ACC112 (cell line): ENCODE results near the gene ENAH.
"Not testable (repeated sequence)": the region's sequence is repeated elsewhere in the genome, so short reads cannot be mapped to it uniquely, and the experiment has no call there.

Experiments used
- H2AFZ ChIP-seq: fragments of 200-600 bp; sonication (generic); one replicate; pipeline ENCODE4 v1.6.0; 2017; ENCODE audit warnings: antibody characterized with exemption, low read length; ENCODE audit not compliant: unreplicated experiment
- H3K27ac ChIP-seq: fragments of 200-600 bp; sonication (generic); 2 replicates; pipeline ENCODE4 v1.5.1; 2014; ENCODE audit warnings: low read depth, mild to moderate bottlenecking, antibody characterized with exemption, low read length, moderate library complexity
- H3K27me3 ChIP-seq: fragments of 200-600 bp; sonication (generic); 2 replicates; pipeline ENCODE4 v1.6.1; 2014; ENCODE audit warnings: mild to moderate bottlenecking, antibody characterized with exemption, low read length, moderate library complexity, mixed read lengths; ENCODE audit not compliant: insufficient read depth
- H3K36me3 ChIP-seq: fragments of 200-600 bp; sonication (generic); 2 replicates; pipeline ENCODE4 v1.6.1; 2016; ENCODE audit warnings: mild to moderate bottlenecking, antibody characterized with exemption, low read length, moderate library complexity, mixed read lengths; ENCODE audit not compliant: insufficient read depth
- H3K4me1 ChIP-seq: fragments of 200-600 bp; sonication (generic); one replicate; pipeline ENCODE4 v1.6.1; 2016; ENCODE audit warnings: low read length, mixed read lengths; ENCODE audit not compliant: insufficient read depth, unreplicated experiment, control insufficient read depth
- H3K4me3 ChIP-seq: fragments of 200-600 bp; sonication (generic); 2 replicates; pipeline ENCODE4 v1.5.1; 2014; ENCODE audit warnings: mild to moderate bottlenecking, low read depth, low read length
- H3K79me2 ChIP-seq: fragments of 200-600 bp; sonication (generic); one replicate; pipeline ENCODE4 v1.6.0; 2016; ENCODE audit warnings: low read length; ENCODE audit not compliant: control insufficient read depth, unreplicated experiment, insufficient read depth

The ENAH gene

GRCh38 chr1:225626698-225627097 lies 26.2 kb downstream of the ENAH start:
- peaks cover 18% of the 10 kb centered on the region for H3K4me1 ChIP-seq
- H3K79me2 ChIP-seq = peaks cover 80% of the 10 kb centered on the region
- H2AFZ ChIP-seq = no peak overlapping the region
- H3K27me3 ChIP-seq = no peaks in the 10 kb centered on the region
- no peak overlapping the region for H3K4me3 ChIP-seq
- no peak overlapping the region for H3K27ac ChIP-seq
- H3K36me3 ChIP-seq = no peaks in the 10 kb centered on the region

- Histone ChIP-seq H3K27ac (no peak overlapping the region), H3K4me1 (peaks cover 9% of the 10 kb centered on the region), H3K36me3 (no peaks in the 10 kb centered on the region), H3K4me3 (no peak overlapping the region), H3K27me3 (no peaks in the 10 kb centered on the region), H2AFZ (no peak overlapping the region), H3K79me2 (peaks cover 78% of the 10 kb centered on the region)
These were observed 35.0 kb downstream of the ENAH start for GRCh38 chr1:225617956-225618355.

GRCh38 chr1:225617479-225617878 lies 35.4 kb downstream of the ENAH start:
- H2AFZ ChIP-seq = no peak overlapping the region
- no peak overlapping the region for H3K4me3 ChIP-seq
- H3K79me2 ChIP-seq = peaks cover 78% of the 10 kb centered on the region
- no peak overlapping the region for H3K27ac ChIP-seq
- peaks cover 9% of the 10 kb centered on the region for H3K4me1 ChIP-seq
- no peaks in the 10 kb centered on the region for H3K36me3 ChIP-seq
- H3K27me3 ChIP-seq = no peaks in the 10 kb centered on the region

- Histone ChIP-seq H3K79me2 (peaks cover 79% of the 10 kb centered on the region), H3K4me1 (peaks cover 16% of the 10 kb centered on the region)
- not testable (repeated sequence) for H3K4me3 ChIP-seq, H3K27ac ChIP-seq, H3K27me3 ChIP-seq, H2AFZ ChIP-seq, H3K36me3 ChIP-seq
These were observed 37.5 kb downstream of the ENAH start for GRCh38 chr1:225615403-225615790.

- Histone ChIP-seq H3K36me3 (peaks cover 5% of the 10 kb centered on the region; the same call in 1 of the 2 replicates), H2AFZ (no peak overlapping the region), H3K4me3 (no peak overlapping the region), H3K27ac (peak overlapping the region; percentile 76), H3K79me2 (peaks cover 80% of the 10 kb centered on the region), H3K27me3 (no peaks in the 10 kb centered on the region), H3K4me1 (peaks cover 19% of the 10 kb centered on the region)
These were observed 39.9 kb downstream of the ENAH start for GRCh38 chr1:225613006-225613405.

- Histone ChIP-seq H3K4me3 (no peak overlapping the region), H3K27ac (peak overlapping the region; percentile 76), H3K36me3 (peaks cover 5% of the 10 kb centered on the region; the same call in 1 of the 2 replicates), H3K79me2 (peaks cover 80% of the 10 kb centered on the region), H3K4me1 (peaks cover 20% of the 10 kb centered on the region), H3K27me3 (no peaks in the 10 kb centered on the region), H2AFZ (no peak overlapping the region)
These were observed 40.6 kb downstream of the ENAH start for GRCh38 chr1:225612287-225612686.

- peak overlapping the region; percentile 76 for H3K27ac ChIP-seq
- no peaks in the 10 kb centered on the region for H3K27me3 ChIP-seq
- peaks cover 5% of the 10 kb centered on the region; the same call in 1 of the 2 replicates for H3K36me3 ChIP-seq
- H3K4me3 ChIP-seq = no peak overlapping the region
- peaks cover 20% of the 10 kb centered on the region for H3K4me1 ChIP-seq
- H3K79me2 ChIP-seq = peaks cover 80% of the 10 kb centered on the region
- no peak overlapping the region for H2AFZ ChIP-seq
These were observed 41.2 kb downstream of the ENAH start for GRCh38 chr1:225611537-225612223.

- Histone ChIP-seq H3K4me3 (no peak overlapping the region), H3K27ac (0 out of 2 replicates have a peak overlapping the region, but pooled peaks have one; percentile 28), H2AFZ (no peak overlapping the region)
These were observed 42.4 kb downstream of the ENAH start for GRCh38 chr1:225610539-225610938.

GRCh38 chr1:225608014-225608796 lies 44.7 kb downstream of the ENAH start:
- peaks cover 94% of the 10 kb centered on the region for H3K79me2 ChIP-seq
- no peak overlapping the region for H2AFZ ChIP-seq
- H3K27ac ChIP-seq = no peak overlapping the region
- peaks cover 5% of the 10 kb centered on the region; the same call in 1 of the 2 replicates for H3K36me3 ChIP-seq
- H3K4me3 ChIP-seq = no peak overlapping the region
- H3K4me1 ChIP-seq = peaks cover 39% of the 10 kb centered on the region
- no peaks in the 10 kb centered on the region for H3K27me3 ChIP-seq

More at GRCh38 chr1:225610539-225610938, 42.4 kb downstream of the ENAH start:
- peaks cover 87% of the 10 kb centered on the region for H3K79me2 ChIP-seq
- H3K36me3 ChIP-seq = peaks cover 5% of the 10 kb centered on the region; the same call in 1 of the 2 replicates
- no peaks in the 10 kb centered on the region for H3K27me3 ChIP-seq
- H3K4me1 ChIP-seq = peaks cover 21% of the 10 kb centered on the region

GRCh38 chr1:225607355-225607754 lies 45.6 kb downstream of the ENAH start:
- no peaks in the 10 kb centered on the region for H3K27me3 ChIP-seq
- no peak overlapping the region for H3K27ac ChIP-seq
- H3K36me3 ChIP-seq = peaks cover 5% of the 10 kb centered on the region; the same call in 1 of the 2 replicates
- H3K4me1 ChIP-seq = peaks cover 45% of the 10 kb centered on the region
- H2AFZ ChIP-seq = no peak overlapping the region
- H3K4me3 ChIP-seq = no peak overlapping the region
- H3K79me2 ChIP-seq = peaks cover 92% of the 10 kb centered on the region
